Neuronal stem cell (in vitro differentiated cells): ENCODE data around the gene CBX5.
"Not testable (repeated sequence)": the region's sequence is repeated elsewhere in the genome, so short reads cannot be mapped to it uniquely, and the experiment has no call there.

Source experiments
- DNase-seq: peaks from one replicate; pipeline ENCODE4 v3.0.0-alpha.2; 2013; ENCODE audit warnings: low spot score
- H2AFZ ChIP-seq: one replicate; pipeline ENCODE4 v1.6.1; 2013; ENCODE audit warnings: mild to moderate bottlenecking, low read length, inconsistent platforms
- H2AK5ac ChIP-seq: 2 replicates; pipeline ENCODE4 v1.6.1; 2013; ENCODE audit warnings: low read depth, mild to moderate bottlenecking, inconsistent platforms, low read length, moderate library complexity, mixed read lengths
- H2BK120ac ChIP-seq: 2 replicates; pipeline ENCODE4 v1.6.1; 2013; ENCODE audit warnings: low read depth, mild to moderate bottlenecking, inconsistent platforms, low read length, moderate library complexity, mixed read lengths
- H2BK12ac ChIP-seq: one replicate; pipeline ENCODE4 v1.6.1; 2013; ENCODE audit warnings: low read length, inconsistent platforms
- H2BK15ac ChIP-seq: 2 replicates; pipeline ENCODE4 v1.6.1; 2013; ENCODE audit warnings: mild to moderate bottlenecking, low read length, inconsistent platforms, mixed read lengths
- H2BK5ac ChIP-seq: one replicate; pipeline ENCODE4 v1.6.1; 2013; ENCODE audit warnings: inconsistent platforms, mild to moderate bottlenecking, low read length, moderate library complexity
- H3K14ac ChIP-seq: one replicate; pipeline ENCODE4 v1.6.1; 2013; ENCODE audit warnings: low read length, inconsistent platforms
- H3K18ac ChIP-seq: 2 replicates; pipeline ENCODE4 v1.6.1; 2013; ENCODE audit warnings: low read length, inconsistent platforms
- H3K23ac ChIP-seq: 2 replicates; pipeline ENCODE4 v1.6.1; 2013; ENCODE audit warnings: low read depth, mild to moderate bottlenecking, mixed read lengths, low read length, inconsistent platforms; ENCODE audit not compliant: poor library complexity
- H3K27ac ChIP-seq: replicated peaks from 3 replicates; pipeline ENCODE4 v1.5.1; 2013; ENCODE audit warnings: low read length, inconsistent platforms
- H3K27me3 ChIP-seq, 3 experiments: 2 replicates each; pipeline ENCODE4 v1.6.1; 2013; ENCODE audit warnings: low read length in 3 of 3, mild to moderate bottlenecking in 2 of 3, inconsistent platforms in 1 of 3, low read depth in 1 of 3, mixed read lengths in 1 of 3, moderate library complexity in 1 of 3; ENCODE audit not compliant: control insufficient read depth in 3 of 3, insufficient read depth in 3 of 3
- H3K36me3 ChIP-seq, 2 donors: replicated peaks in 1 of 2; 2 replicates each; pipeline ENCODE4 v1.6.1; 2013; ENCODE audit warnings: low read length in 2 of 2; ENCODE audit not compliant: control insufficient read depth in 2 of 2, insufficient read depth in 2 of 2
- H3K4ac ChIP-seq: 2 replicates; pipeline ENCODE4 v1.6.1; 2013; ENCODE audit warnings: inconsistent platforms, mild to moderate bottlenecking, low read length, moderate library complexity
- H3K4me1 ChIP-seq, 2 donors: 1 replicate in 1 of 2; 2 replicates in 1 of 2; pipeline ENCODE4 v1.6.1; 2013; ENCODE audit warnings: low read length in 2 of 2, low read depth in 1 of 2; ENCODE audit not compliant: control insufficient read depth in 2 of 2, insufficient read depth in 1 of 2
- H3K4me2 ChIP-seq: one replicate; pipeline ENCODE4 v1.6.1; 2013; ENCODE audit warnings: mild to moderate bottlenecking, low read length, inconsistent platforms; ENCODE audit not compliant: insufficient read depth, poor library complexity, severe bottlenecking
- H3K4me3 ChIP-seq, 2 donors: 2 replicates each; pipeline ENCODE4 v1.5.1; 2013; ENCODE audit warnings: low read length in 2 of 2, mild to moderate bottlenecking in 2 of 2, inconsistent platforms in 1 of 2, moderate library complexity in 1 of 2
- H3K79me1 ChIP-seq: one replicate; pipeline ENCODE4 v1.6.1; 2013; ENCODE audit warnings: low read depth, mild to moderate bottlenecking, inconsistent platforms, low read length, moderate library complexity
- H3K9ac ChIP-seq: one replicate; pipeline ENCODE4 v1.6.1; 2013; ENCODE audit warnings: mild to moderate bottlenecking, low read depth, low read length, inconsistent platforms; ENCODE audit not compliant: poor library complexity
- H3K9me3 ChIP-seq, 2 donors: replicated peaks in 1 of 2; 2 replicates each; pipeline versions ENCODE3 to v1.6.1; 2013; ENCODE audit warnings: low read length in 2 of 2, mild to moderate bottlenecking in 2 of 2, inconsistent platforms in 1 of 2, low read depth in 1 of 2, mixed read lengths in 1 of 2, moderate library complexity in 1 of 2; ENCODE audit not compliant: control insufficient read depth in 2 of 2, insufficient read depth in 1 of 2
- H4K8ac ChIP-seq: one replicate; pipeline ENCODE4 v1.6.1; 2013; ENCODE audit warnings: low read depth, mild to moderate bottlenecking, inconsistent platforms, low read length, moderate library complexity
- H4K91ac ChIP-seq: one replicate; pipeline ENCODE4 v1.6.1; 2013; ENCODE audit warnings: low read length, low read depth, mild to moderate bottlenecking, inconsistent platforms; ENCODE audit not compliant: poor library complexity
- WGBS, 2 donors: extraction: QIAGEN DNeasy Blood & Tissue Kit; methylation state at CpG; one replicate each; pipeline ENCODE4 v1.1.7; 2013; ENCODE audit warnings: missing lambda C conversion rate in 2 of 2, mixed read lengths in 1 of 2; ENCODE audit not compliant: insufficient read length in 2 of 2, insufficient replicate concordance in 1 of 2; ENCODE audit errors: extremely low coverage in 2 of 2; 5-methylcytosine and 5-hydroxymethylcytosine counted together

The CBX5 gene

GRCh38 chr12:54281261-54281638 lies 1.3 kb upstream of the CBX5 start:
- H3K14ac ChIP-seq, H3K23ac ChIP-seq, H4K91ac ChIP-seq, H3K4ac ChIP-seq, H2BK15ac ChIP-seq, H2BK120ac ChIP-seq, H3K79me1 ChIP-seq, H2BK12ac ChIP-seq, H2AK5ac ChIP-seq, H3K27me3 ChIP-seq, H3K9me3 ChIP-seq, H2AFZ ChIP-seq, DNase-seq, H2BK5ac ChIP-seq: not testable (repeated sequence)
- H3K4me3 ChIP-seq = peak overlapping the region; percentile 81 to 85
- peaks cover 10 to 28% of the 10 kb centered on the region in 2 donors for H3K4me1 ChIP-seq
- H3K36me3 ChIP-seq = peaks cover 30 to 76% of the 10 kb centered on the region in 2 donors
- H3K4me2 ChIP-seq = peak overlapping the region; percentile 49
- WGBS, 2 donors = no CpG with 5 or more reads among the region's 10 CpGs
- H4K8ac ChIP-seq = peak overlapping the region; percentile 78
- peak overlapping the region; percentile 68 for H3K18ac ChIP-seq
- H3K9ac ChIP-seq = peak overlapping the region; percentile 92
- H3K27ac ChIP-seq = peak overlapping the region; percentile 76

GRCh38 chr12:54280468-54281260 lies 742 bp upstream of the CBX5 start, which contains the start of gene HNRNPA1:
Gene HNRNPA1 (plus strand): TSS chr12:54280726. CDS start chr12:54280808, 82 bp downstream.
- Histone ChIP-seq H2AFZ (peak within 1 kb of the TSS; percentile 81), H2BK120ac (no peak within 1 kb of the TSS), H3K4me1 (peaks cover 9 to 28% of the 10 kb centered on the region in 2 donors), H3K27ac (peak within 1 kb of the TSS; percentile 97), H2BK12ac (no peak within 1 kb of the TSS), H3K23ac (peak within 1 kb of the TSS; percentile 69), H3K14ac (no peak within 1 kb of the TSS), H3K4me3 (peak within 1 kb of the TSS; percentile 81 to 94), H3K18ac (peak within 1 kb of the TSS; percentile 97), H3K4ac (peak within 1 kb of the TSS; percentile 60), H2AK5ac (no peak within 1 kb of the TSS), H4K91ac (peak within 1 kb of the TSS; percentile 58), H3K4me2 (peak within 1 kb of the TSS; percentile 50), H3K27me3 (no peaks in the 10 kb centered on the region), H3K9ac (peak within 1 kb of the TSS; percentile 96), H3K79me1 (no peaks in the 10 kb centered on the region), H2BK15ac (no peak within 1 kb of the TSS), H3K9me3 (no peaks in the 10 kb centered on the region), H2BK5ac (no peak within 1 kb of the TSS), H4K8ac (peak within 1 kb of the TSS; percentile 78), H3K36me3 (peaks cover 27 to 75% of the 10 kb centered on the region in 2 donors)
- WGBS, 2 donors = no CpG with 5 or more reads among the region's 48 CpGs
- DNase-seq = peak; percentile 99

- H3K36me3 ChIP-seq = peaks cover 24 to 70% of the 10 kb centered on the region in 2 donors
- H2BK5ac ChIP-seq = peak overlapping the region; percentile 33
- no peaks in the 10 kb centered on the region for H3K9me3 ChIP-seq
- no peaks in the 10 kb centered on the region for H3K79me1 ChIP-seq
- no peak overlapping the region for H2BK120ac ChIP-seq
- peak overlapping the region; percentile 76 for H3K18ac ChIP-seq
- H3K23ac ChIP-seq = peak overlapping the region; percentile 29
- no peak overlapping the region for H4K91ac ChIP-seq
- H2AFZ ChIP-seq = no peak overlapping the region
- no peak overlapping the region for H2BK12ac ChIP-seq
- H2BK15ac ChIP-seq = no peak overlapping the region
- H3K14ac ChIP-seq = no peak overlapping the region
- H2AK5ac ChIP-seq = no peak overlapping the region
- peak overlapping the region; percentile 97 for H3K27ac ChIP-seq
- peaks cover 9 to 27% of the 10 kb centered on the region in 2 donors for H3K4me1 ChIP-seq
- WGBS, 2 donors = no CpG with 5 or more reads among the region's 19 CpGs
- peak overlapping the region; percentile 81 to 94 for H3K4me3 ChIP-seq
- H3K4ac ChIP-seq = no peak overlapping the region
- H4K8ac ChIP-seq = no peak overlapping the region
- no peaks in the 10 kb centered on the region for H3K27me3 ChIP-seq
- H3K4me2 ChIP-seq = peak overlapping the region; percentile 61
- peak overlapping the region; percentile 71 for H3K9ac ChIP-seq
- no peak for DNase-seq
These were observed 693 bp downstream of the CBX5 start for GRCh38 chr12:54279227-54279631.

- Histone ChIP-seq H3K4me1 (peaks cover 6 to 13% of the 10 kb centered on the region in 2 donors), H3K23ac (no peak overlapping the region), H2BK15ac (no peak overlapping the region), H2BK120ac (no peak overlapping the region), H4K8ac (no peak overlapping the region), H2AK5ac (no peak overlapping the region), H3K79me1 (no peaks in the 10 kb centered on the region), H3K14ac (no peak overlapping the region), H2BK5ac (no peak overlapping the region), H2AFZ (no peak overlapping the region), H3K9ac (no peak overlapping the region), H3K18ac (no peak overlapping the region), H3K36me3 (peaks cover 16 to 70% of the 10 kb centered on the region in 2 donors), H4K91ac (no peak overlapping the region), H3K9me3 (no peaks in the 10 kb centered on the region), H3K27me3 (no peaks in the 10 kb centered on the region), H3K4ac (no peak overlapping the region), H3K4me3 (peak overlapping the region; percentile 40 to 81), H2BK12ac (no peak overlapping the region), H3K4me2 (peak overlapping the region; percentile 26), H3K27ac (no peak overlapping the region)
- no peak for DNase-seq
- no CpG with 5 or more reads among the region's 5 CpGs for WGBS, 2 donors
These were observed 2.1 kb downstream of the CBX5 start for GRCh38 chr12:54277823-54278276.
